ENCODE data around the gene TPRN.
"Not testable (repeated sequence)": the region's sequence is repeated elsewhere in the genome, so short reads cannot be mapped to it uniquely, and the experiment has no call there.

Gene TPRN, protein sequence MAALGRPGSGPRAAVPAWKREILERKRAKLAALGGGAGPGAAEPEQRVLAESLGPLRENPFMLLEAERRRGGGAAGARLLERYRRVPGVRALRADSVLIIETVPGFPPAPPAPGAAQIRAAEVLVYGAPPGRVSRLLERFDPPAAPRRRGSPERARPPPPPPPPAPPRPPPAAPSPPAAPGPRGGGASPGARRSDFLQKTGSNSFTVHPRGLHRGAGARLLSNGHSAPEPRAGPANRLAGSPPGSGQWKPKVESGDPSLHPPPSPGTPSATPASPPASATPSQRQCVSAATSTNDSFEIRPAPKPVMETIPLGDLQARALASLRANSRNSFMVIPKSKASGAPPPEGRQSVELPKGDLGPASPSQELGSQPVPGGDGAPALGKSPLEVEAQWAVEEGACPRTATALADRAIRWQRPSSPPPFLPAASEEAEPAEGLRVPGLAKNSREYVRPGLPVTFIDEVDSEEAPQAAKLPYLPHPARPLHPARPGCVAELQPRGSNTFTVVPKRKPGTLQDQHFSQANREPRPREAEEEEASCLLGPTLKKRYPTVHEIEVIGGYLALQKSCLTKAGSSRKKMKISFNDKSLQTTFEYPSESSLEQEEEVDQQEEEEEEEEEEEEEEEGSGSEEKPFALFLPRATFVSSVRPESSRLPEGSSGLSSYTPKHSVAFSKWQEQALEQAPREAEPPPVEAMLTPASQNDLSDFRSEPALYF

GRCh38 chr9:137200311-137201204 is at the start of gene TPRN:
TPRN (minus strand) TSS chr9:137200741; CDS start chr9:137200711, 30 bp downstream.
- peak; percentile 97 for DNase-seq (ENCODE audit: low read depth)

DNA sequence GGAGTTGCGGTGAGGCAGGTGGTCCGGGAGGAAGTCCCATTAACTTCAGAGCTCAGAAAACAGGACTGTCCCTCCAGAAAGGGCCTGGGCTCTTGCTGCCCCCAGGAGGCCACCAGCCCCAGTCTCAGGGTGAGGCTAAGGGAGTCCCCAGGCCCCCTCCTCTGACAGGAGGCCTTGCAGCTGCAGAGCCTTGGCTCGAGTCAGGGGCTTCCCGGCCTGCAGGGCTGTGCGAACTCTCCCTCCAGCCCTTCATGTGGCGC is 47.3 kb upstream of the TPRN start:
- no peak for DNase-seq (ENCODE audit: low read depth)

GRCh38 chr9:137247135-137247915 is 46.8 kb upstream of the TPRN start:
- DNase-seq (ENCODE audit: low read depth): no peak

DNA sequence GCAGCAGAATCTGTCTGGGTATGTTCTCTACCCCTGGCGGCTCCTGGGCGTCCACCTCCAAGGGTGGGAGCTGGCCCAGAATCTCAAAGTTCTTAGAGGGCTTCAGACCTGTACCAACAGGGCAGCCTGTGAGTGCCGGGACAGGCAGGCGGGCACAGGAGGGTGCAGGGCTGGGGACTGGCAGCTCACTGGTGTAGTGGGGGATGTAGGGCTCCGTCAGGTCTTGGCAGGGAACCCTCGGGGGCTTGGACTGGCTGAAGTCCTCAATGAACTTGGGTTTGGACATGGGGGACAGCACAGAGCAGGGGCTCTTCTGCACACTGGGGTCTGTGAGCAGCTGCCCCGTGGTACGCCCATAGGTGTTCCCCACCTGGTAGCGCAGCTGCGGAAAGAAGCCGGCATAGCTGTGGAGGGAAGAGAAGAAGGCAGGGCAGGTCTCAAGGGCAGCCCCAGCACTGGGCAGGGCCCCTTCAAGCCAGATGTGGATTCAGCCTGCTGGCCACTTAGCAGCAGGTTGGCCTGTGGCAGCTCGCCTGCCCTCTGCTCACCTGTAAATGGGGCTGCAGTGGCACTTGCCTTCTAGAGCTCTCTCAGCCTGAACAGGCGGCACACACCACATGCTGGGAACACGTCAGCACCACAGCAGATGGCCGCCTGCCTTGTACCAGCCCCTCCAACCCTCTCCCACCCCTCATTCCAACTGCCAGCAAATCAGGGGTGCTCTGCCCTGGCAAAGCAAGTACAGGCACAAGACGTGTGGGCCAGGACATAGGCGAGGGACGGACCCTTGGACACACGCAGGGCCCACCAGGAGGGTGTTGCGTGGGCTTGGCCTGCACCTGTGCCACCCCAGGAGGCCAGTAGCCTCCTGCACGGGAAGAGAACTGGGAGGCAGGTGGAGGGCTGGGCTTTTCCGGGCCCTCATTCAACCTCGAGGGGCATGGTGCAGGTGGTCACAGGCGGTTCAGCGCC is 45.2 kb upstream of the TPRN start:
- no peak for DNase-seq (ENCODE audit: low read depth)

GRCh38 chr9:137244486-137245449 is 44.2 kb upstream of the TPRN start:
- DNase-seq (ENCODE audit: low read depth): no peak

- DNase-seq (ENCODE audit: low read depth): no peak
Measured at GRCh38 chr9:137243626-137244485, 43.3 kb upstream of the TPRN start.

DNA sequence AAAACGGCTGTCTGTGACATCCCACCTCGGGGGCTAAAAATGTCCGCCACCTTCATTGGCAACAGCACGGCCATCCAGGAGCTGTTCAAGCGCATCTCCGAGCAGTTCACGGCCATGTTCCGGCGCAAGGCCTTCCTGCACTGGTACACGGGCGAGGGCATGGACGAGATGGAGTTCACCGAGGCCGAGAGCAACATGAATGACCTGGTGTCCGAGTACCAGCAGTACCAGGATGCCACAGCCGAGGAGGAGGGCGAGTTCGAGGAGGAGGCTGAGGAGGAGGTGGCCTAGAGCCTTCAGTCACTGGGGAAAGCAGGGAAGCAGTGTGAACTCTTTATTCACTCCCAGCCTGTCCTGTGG is 42.7 kb upstream of the TPRN start:
- not testable (repeated sequence) for DNase-seq (ENCODE audit: low read depth)

GRCh38 chr9:137242269-137243203 is 42.0 kb upstream of the TPRN start:
- DNase-seq (ENCODE audit: low read depth): no peak

- peak; percentile 65 for DNase-seq (ENCODE audit: low read depth)
Measured at GRCh38 chr9:137241490-137242268, 41.1 kb upstream of the TPRN start.

DNA sequence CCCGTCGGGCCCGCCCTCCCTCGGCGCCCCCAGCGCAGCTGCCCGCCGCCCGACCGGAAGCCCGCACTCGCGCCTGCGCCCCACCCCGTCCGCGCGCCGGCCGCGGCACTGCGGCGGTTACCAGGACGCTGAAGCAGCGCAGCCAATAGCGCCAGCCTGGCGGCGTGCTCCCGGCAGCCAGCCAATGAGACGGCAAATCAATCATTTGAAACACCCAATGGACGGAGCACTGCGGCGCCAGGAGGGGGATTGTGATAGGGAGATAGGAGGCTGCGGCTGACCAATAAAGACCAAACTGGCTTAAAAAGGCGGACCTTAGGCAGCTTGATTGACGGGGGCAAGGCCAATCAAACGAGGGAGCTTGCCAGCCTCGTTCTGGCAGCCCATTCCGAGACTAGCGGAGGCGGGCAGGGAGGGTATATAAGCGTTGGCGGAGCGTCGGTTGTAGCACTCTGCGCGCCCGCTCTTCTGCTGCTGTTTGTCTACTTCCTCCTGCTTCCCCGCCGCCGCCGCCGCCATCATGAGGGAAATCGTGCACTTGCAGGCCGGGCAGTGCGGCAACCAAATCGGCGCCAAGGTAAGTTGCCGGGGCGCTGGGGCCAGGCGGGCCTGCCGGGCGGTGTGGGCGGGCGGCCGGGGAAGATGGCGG is 40.4 kb upstream of the TPRN start, which contains the start of gene TUBB4B:
Gene TUBB4B, plus strand, starts transcription at position 447 of the 649 bp plus-strand sequence. Its CDS starts 74 bp downstream, at position 521.
- DNase-seq (ENCODE audit: low read depth): peak; percentile 93

GRCh38 chr9:137240318-137240840 is 39.8 kb upstream of the TPRN start:
- peak; percentile 52 for DNase-seq (ENCODE audit: low read depth)

DNA sequence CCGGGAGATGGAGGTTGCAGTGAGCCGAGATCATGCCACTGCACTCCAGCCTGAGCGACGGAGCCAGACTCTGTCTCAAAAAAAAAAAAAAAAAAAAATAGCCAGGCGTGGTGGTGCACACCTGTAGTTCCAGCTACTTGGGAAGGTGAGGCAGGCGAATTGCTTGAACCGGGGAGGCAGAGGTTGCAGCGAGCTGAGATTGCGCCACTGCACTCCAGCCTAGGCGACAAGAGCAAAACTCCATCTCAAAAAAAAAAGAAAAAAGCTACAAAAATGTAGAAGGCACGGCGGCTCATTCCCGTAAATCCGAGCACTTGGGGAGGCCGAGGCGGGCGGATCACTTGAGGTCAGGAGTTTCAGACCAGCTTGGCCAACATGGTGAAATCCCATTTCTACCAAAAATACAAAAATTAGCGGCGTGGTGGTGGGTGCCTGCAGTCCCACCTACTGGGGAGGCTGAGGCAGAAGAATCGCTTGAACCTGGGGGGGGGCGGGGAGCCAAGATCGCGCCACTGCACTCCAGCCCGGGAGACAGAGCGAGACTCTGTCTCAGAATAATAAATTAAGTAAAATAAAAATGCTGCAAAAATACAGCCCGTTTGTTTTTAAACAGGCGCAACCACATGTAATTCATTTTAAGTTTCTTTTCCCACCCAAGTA is 39.1 kb upstream of the TPRN start:
- DNase-seq (ENCODE audit: low read depth): not testable (repeated sequence)

- DNase-seq (ENCODE audit: low read depth): no peak
Measured at GRCh38 chr9:137237759-137238726, 37.5 kb upstream of the TPRN start.

- no peak for DNase-seq (ENCODE audit: low read depth)
Measured at GRCh38 chr9:137236936-137237421, 36.4 kb upstream of the TPRN start.
